Stimulated activated CD8-positive, alpha-beta memory T cell treated with anti-CD3 and anti-CD28 coated beads, Interleukin-15, amount 100 ng/mL, for 4 hours (primary cell): ENCODE results near the gene PRSS8.

ENCODE experiments used
- DNase-seq, 2 donors: peaks; one replicate each; pipeline ENCODE4 v3.0.0-alpha.2; 2020; ENCODE audit warnings: low read depth in 2 of 2

Gene PRSS8

DNA sequence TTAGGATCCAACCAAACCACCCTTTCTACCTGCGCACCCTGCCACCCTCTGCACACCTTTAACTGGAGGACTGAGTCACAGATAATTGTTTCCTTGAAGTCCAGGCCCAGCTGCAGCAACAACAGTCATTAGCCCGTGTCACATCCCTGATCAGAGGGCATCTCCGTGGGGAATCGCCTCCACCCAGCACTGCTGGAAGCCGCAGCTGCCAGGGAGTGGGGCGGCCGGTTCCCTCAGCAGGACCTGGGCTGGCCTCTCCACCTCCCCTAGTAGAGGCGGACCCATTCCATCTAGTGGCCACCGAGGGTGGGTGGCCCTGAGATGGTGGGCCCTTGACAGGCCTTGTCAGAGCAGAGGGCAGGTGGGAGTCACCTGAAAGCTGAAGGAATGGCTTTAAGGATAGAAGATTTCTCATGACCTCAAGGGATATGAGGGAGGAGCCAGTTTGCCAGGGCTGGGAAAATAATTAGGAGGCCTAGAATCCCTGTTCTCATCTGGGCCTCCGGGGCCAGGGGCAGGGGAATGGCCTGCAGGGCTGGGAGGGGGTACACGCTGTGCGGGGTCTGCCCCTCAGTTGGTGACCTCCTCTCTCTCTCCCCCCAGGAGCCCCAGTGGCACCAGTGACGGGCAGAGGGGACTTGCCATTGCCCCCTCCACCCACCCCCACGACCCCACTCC is 53.0 kb downstream of the PRSS8 start:
- no peak for DNase-seq
